H1 (cell line): ENCODE data around the gene DAP. TPM values are rescaled to one million over a fixed set of nuclear protein-coding genes. Genes with fewer than 3 reads are reported as not detected.

Experiments
- CTCF ChIA-PET: fragments of 300-600 bp; sonication (Branson Sonifier 250); formaldehyde crosslinking; loops from one replicate; lab custom pipeline; 2021; ENCODE audit not compliant: partially characterized antibody; lab: Charles Lee
- POLR2A ChIA-PET: fragments of 300-600 bp; sonication (Branson Sonifier 250); formaldehyde crosslinking; loops from one replicate; lab custom pipeline; 2021; ENCODE audit warnings: inconsistent platforms; ENCODE audit not compliant: partially characterized antibody; lab: Charles Lee
- DNase-seq, 2 experiments: peaks; one replicate each; pipeline versions ENCODE4 v3.0.0 to v3.0.0-alpha.2; 2010 to 2022; ENCODE audit warnings: low spot score in 2 of 2, low read depth in 1 of 2, mixed read lengths in 1 of 2
- FAIRE-seq: peaks from 2 replicates; lab custom pipeline; 2011; peaks lifted over from hg19 to GRCh38; lab: Jason Lieb, UNC
- H2AFZ ChIP-seq: 2 replicates; pipeline ENCODE4 v1.8.1; 2012; ENCODE audit warnings: low read length, inconsistent platforms
- H2AK5ac ChIP-seq: 2 replicates; pipeline ENCODE4 v1.6.1; 2013; ENCODE audit warnings: low read depth, low read length
- H2BK120ac ChIP-seq: replicated peaks from 2 replicates; pipeline ENCODE3; 2013; ENCODE audit warnings: low read depth, low read length, inconsistent platforms
- H2BK12ac ChIP-seq: 2 replicates; pipeline ENCODE4 v1.6.1; 2013; ENCODE audit warnings: low read depth, low read length
- H2BK15ac ChIP-seq: 2 replicates; pipeline ENCODE4 v1.6.1; 2013; ENCODE audit warnings: low read length
- H2BK20ac ChIP-seq: 2 replicates; pipeline ENCODE4 v1.6.1; 2013; ENCODE audit warnings: low read length
- H2BK5ac ChIP-seq: 2 replicates; pipeline ENCODE4 v1.6.1; 2013; ENCODE audit warnings: low read depth, low read length
- H3K14ac ChIP-seq: 2 replicates; pipeline ENCODE4 v1.6.1; 2013; ENCODE audit warnings: inconsistent platforms; ENCODE audit not compliant: insufficient read length
- H3K18ac ChIP-seq: 2 replicates; pipeline ENCODE4 v1.6.1; 2013; ENCODE audit warnings: low read length; ENCODE audit errors: extremely low read depth
- H3K23ac ChIP-seq: 2 replicates; pipeline ENCODE4 v1.6.1; 2013; ENCODE audit warnings: inconsistent platforms; ENCODE audit not compliant: insufficient read length
- H3K23me2 ChIP-seq: 2 replicates; pipeline ENCODE4 v1.6.1; 2013; ENCODE audit warnings: low read depth, low read length
- H3K27ac ChIP-seq: 2 replicates; pipeline ENCODE4 v1.6.1; 2011; ENCODE audit warnings: low read depth, low read length, inconsistent platforms
- H3K27me3 ChIP-seq, 4 experiments: replicated peaks in 1 of 4; 1 replicate in 1 of 4; 2 replicates in 3 of 4; pipeline versions ENCODE4 v1.6.1 to v1.8.1; 2011 to 2013; ENCODE audit warnings: low read length in 3 of 4, mild to moderate bottlenecking in 3 of 4, inconsistent platforms in 2 of 4, mixed read lengths in 2 of 4, moderate library complexity in 1 of 4; ENCODE audit not compliant: control insufficient read depth in 3 of 4, insufficient read depth in 3 of 4; ENCODE audit errors: extremely low read depth in 1 of 4
- H3K36me3 ChIP-seq, 4 experiments: 2 replicates each; pipeline versions ENCODE4 v1.6.1 to v1.8.1; 2011 to 2013; ENCODE audit warnings: mild to moderate bottlenecking in 4 of 4, low read length in 3 of 4, moderate library complexity in 2 of 4, control low read depth in 1 of 4, inconsistent platforms in 1 of 4; ENCODE audit not compliant: insufficient read depth in 4 of 4, control insufficient read depth in 2 of 4
- H3K4ac ChIP-seq: replicated peaks from 2 replicates; pipeline ENCODE3; 2013; ENCODE audit warnings: low read length, low read depth, mixed read lengths, inconsistent platforms; ENCODE audit not compliant: insufficient read length
- H3K4me1 ChIP-seq, 4 experiments: replicated peaks in 1 of 4; 1 replicate in 1 of 4; 2 replicates in 3 of 4; pipeline versions ENCODE4 v1.6.1 to v1.8.1; 2011 to 2013; ENCODE audit warnings: low read length in 3 of 4, inconsistent platforms in 2 of 4, mixed read lengths in 1 of 4; ENCODE audit not compliant: insufficient read depth in 4 of 4, control insufficient read depth in 3 of 4
- H3K4me2 ChIP-seq, 2 experiments: 2 replicates each; pipeline versions ENCODE4 v1.6.1 to v1.8.1; 2011 to 2013; ENCODE audit warnings: low read depth in 2 of 2, low read length in 2 of 2, control low read depth in 1 of 2, inconsistent platforms in 1 of 2, mild to moderate bottlenecking in 1 of 2; ENCODE audit not compliant: insufficient read depth in 1 of 2
- H3K4me3 ChIP-seq, 4 experiments: fragments of 200-600, 300-600 bp in 1 of 4; sonication (generic), shearing (Covaris generic), sonication (Bioruptor Twin) in 1 of 4; 2 replicates each; pipeline versions ENCODE4 v1.5.1 to v1.8.1; 2011 to 2016; ENCODE audit warnings: low read length in 4 of 4, low read depth in 3 of 4, control low read depth in 2 of 4, inconsistent platforms in 2 of 4, mild to moderate bottlenecking in 2 of 4, mixed read lengths in 1 of 4, moderate library complexity in 1 of 4; ENCODE audit not compliant: insufficient read depth in 2 of 4; ENCODE audit errors: extremely low read depth in 1 of 4
- H3K56ac ChIP-seq: replicated peaks from 2 replicates; pipeline ENCODE3; 2013; ENCODE audit warnings: low read depth, mild to moderate bottlenecking, mixed read lengths, low read length, inconsistent platforms; ENCODE audit not compliant: insufficient read length
- H3K79me1 ChIP-seq: 2 replicates; pipeline ENCODE4 v1.6.1; 2013; ENCODE audit warnings: low read depth, low read length, control low read depth
- H3K79me2 ChIP-seq, 2 experiments: 2 replicates each; pipeline versions ENCODE4 v1.6.1 to v1.8.1; 2012 to 2013; ENCODE audit warnings: low read length in 2 of 2, mild to moderate bottlenecking in 2 of 2, inconsistent platforms in 1 of 2; ENCODE audit not compliant: insufficient read depth in 2 of 2, control insufficient read depth in 1 of 2
- H3K9ac ChIP-seq, 4 experiments: replicated peaks in 1 of 4; 1 replicate in 1 of 4; 2 replicates in 3 of 4; pipeline versions ENCODE4 v1.6.1 to v1.8.1; 2011 to 2013; ENCODE audit warnings: low read depth in 3 of 4, low read length in 3 of 4, control low read depth in 2 of 4, mild to moderate bottlenecking in 2 of 4, moderate library complexity in 2 of 4, inconsistent platforms in 1 of 4; ENCODE audit errors: extremely low read depth in 1 of 4
- H3K9me3 ChIP-seq, 2 experiments: 2 replicates each; pipeline versions ENCODE4 v1.6.1 to v1.8.1; 2012 to 2013; ENCODE audit warnings: mild to moderate bottlenecking in 2 of 2, moderate library complexity in 2 of 2, control low read depth in 1 of 2, inconsistent platforms in 1 of 2, low read depth in 1 of 2, low read length in 1 of 2, mixed read lengths in 1 of 2; ENCODE audit not compliant: insufficient read depth in 2 of 2
- H4K20me1 ChIP-seq, 2 experiments: replicated peaks in 1 of 2; 2 replicates each; pipeline versions ENCODE3 to v1.8.1; 2011 to 2013; ENCODE audit warnings: inconsistent platforms in 2 of 2, low read length in 2 of 2, mild to moderate bottlenecking in 1 of 2; ENCODE audit not compliant: insufficient read depth in 2 of 2, control insufficient read depth in 1 of 2
- H4K5ac ChIP-seq: 2 replicates; pipeline ENCODE4 v1.6.1; 2013; ENCODE audit warnings: low read length, low read depth, mixed read lengths, inconsistent platforms; ENCODE audit not compliant: insufficient read length
- H4K8ac ChIP-seq: 2 replicates; pipeline ENCODE4 v1.8.0; 2013; ENCODE audit warnings: mild to moderate bottlenecking, moderate library complexity, low read length, inconsistent platforms; ENCODE audit not compliant: insufficient read depth; ENCODE audit errors: extremely low read depth
- H4K91ac ChIP-seq: replicated peaks from 2 replicates; pipeline ENCODE3; 2013; ENCODE audit warnings: low read length, mixed read lengths, inconsistent platforms; ENCODE audit not compliant: insufficient read length
- BRCA1 ChIP-seq: IDR thresholded peaks from 2 replicates; pipeline ENCODE4 v1.6.1; 2012; ENCODE audit warnings: low read depth, low read length, improper control_type of control experiment
- CBX5 ChIP-seq: fragments of 300-800, 300-1000 bp; sonication (generic); IDR thresholded peaks from 2 replicates; pipeline ENCODE4 v1.7.1; 2016; ENCODE audit warnings: antibody characterized with exemption, low read length, low read depth
- CTBP2 ChIP-seq: IDR thresholded peaks from 2 replicates; pipeline ENCODE4 v1.7.0; 2011; ENCODE audit warnings: borderline replicate concordance, mild to moderate bottlenecking, moderate library complexity, mixed read lengths, low read length; ENCODE audit not compliant: insufficient read depth, insufficient read length
- EP300 ChIP-seq, 2 experiments: IDR thresholded peaks; 1 replicate in 1 of 2; 2 replicates in 1 of 2; pipeline ENCODE4 v1.6.1; 2011 to 2012; ENCODE audit warnings: low read depth in 2 of 2, low read length in 2 of 2, mild to moderate bottlenecking in 2 of 2, borderline replicate concordance in 1 of 2, inconsistent platforms in 1 of 2, moderate library complexity in 1 of 2
- EZH2 ChIP-seq: fragments of 200-600 bp; sonication (generic); IDR thresholded peaks from 2 replicates; pipeline ENCODE4 v1.7.1; 2012; ENCODE audit warnings: low read depth, mild to moderate bottlenecking, moderate library complexity, low read length, inconsistent platforms; ENCODE audit not compliant: severe bottlenecking
- HDAC2 ChIP-seq, 2 experiments: fragments of 300-600 bp in 1 of 2; sonication (generic) in 1 of 2; IDR thresholded peaks; 2 replicates each; pipeline ENCODE4 v1.6.1; 2011 to 2012; ENCODE audit warnings: low read depth in 2 of 2, low read length in 2 of 2, mild to moderate bottlenecking in 2 of 2, moderate library complexity in 2 of 2, borderline replicate concordance in 1 of 2, inconsistent platforms in 1 of 2
- HDAC6 ChIP-seq: IDR thresholded peaks from one replicate; pipeline ENCODE4 v1.7.1; 2012; ENCODE audit warnings: low read depth, mild to moderate bottlenecking, inconsistent platforms, low read length, moderate library complexity
- POLR2A ChIP-seq, 2 experiments: IDR thresholded peaks; 1 replicate in 1 of 2; 2 replicates in 1 of 2; pipeline ENCODE4 v1.6.1; 2011; ENCODE audit warnings: low read depth in 2 of 2, low read length in 2 of 2, mild to moderate bottlenecking in 2 of 2; ENCODE audit errors: control extremely low read depth in 1 of 2
- RBBP5 ChIP-seq: IDR thresholded peaks from 2 replicates; pipeline ENCODE4 v1.7.1; 2012; ENCODE audit warnings: low read depth, mild to moderate bottlenecking, inconsistent platforms, low read length, moderate library complexity, borderline replicate concordance
- SRF ChIP-seq: IDR thresholded peaks from 2 replicates; pipeline ENCODE4 v1.6.1; 2011; ENCODE audit warnings: mild to moderate bottlenecking, low read depth, low read length, moderate library complexity
- TCF12 ChIP-seq: IDR thresholded peaks from 2 replicates; pipeline ENCODE4 v1.6.1; 2011; ENCODE audit warnings: low read depth, mild to moderate bottlenecking, low read length
- ZNF274 ChIP-seq: IDR thresholded peaks from 2 replicates; pipeline ENCODE4 v1.7.0; 2012; ENCODE audit warnings: low read length, borderline replicate concordance; ENCODE audit errors: extremely low read depth
- whole genome bisulfite sequencing, 2 experiments: shearing (Covaris generic) in 1 of 2; methylation state at CpG; one replicate each; pipeline versions ENCODE4 v1.1.6 to v1.1.7; 2013 to 2015; ENCODE audit warnings: low lambda C conversion rate in 2 of 2, mixed read lengths in 2 of 2, inconsistent platforms in 1 of 2, low coverage in 1 of 2, missing lambda C conversion rate in 1 of 2; ENCODE audit not compliant: insufficient replicate concordance in 2 of 2, insufficient coverage in 1 of 2, insufficient read length in 1 of 2; ENCODE audit errors: extremely low coverage in 1 of 2, missing lambda C conversion rate in 1 of 2; 5-methylcytosine and 5-hydroxymethylcytosine counted together
- polyA plus RNA-seq, 7 experiments: library from polyadenylated mRNA; depleted of rRNA in 3 of 7; stranded (reverse) in 5 of 7; unstranded in 2 of 7; fragments of >200 nt in 5 of 7; fragments of 200-250 nt in 2 of 7; gene quantifications; 1 replicate in 5 of 7; 2 replicates in 1 of 7; 4 replicates in 1 of 7; pipeline versions ENCODE4 v1.2.1 to v1.2.3, GENCODE V29; 2011 to 2013; ENCODE audit warnings: missing spikeins in 2 of 7, mixed read lengths in 2 of 7
- total RNA-seq: library from RNA; stranded (reverse); fragmentation: NEBNext Ultra II Directional; extraction: Animal tissue kit (Norgen Biotek cat#: 25700); gene quantifications from 2 replicates; pipeline ENCODE4 v1.2.1, GENCODE V29; 2021

The DAP gene
- total and polyA plus RNA-seq, 2 of the 8 experiments (the other 6 are each of a cell fraction or from before 2014, with no cell fraction given), result 26.2 to 44.4 TPM

- no peaks in the 10 kb centered on the region for H3K79me2 ChIP-seq
- H3K56ac ChIP-seq, result no peak overlapping the region
- H3K18ac ChIP-seq, result no peak overlapping the region
- no peaks in the 10 kb centered on the region for H3K27me3 ChIP-seq
- no peaks in the 10 kb centered on the region for H3K79me1 ChIP-seq
- no peak for TF ChIP-seq CBX5
- TF ChIP-seq CTBP2, result no peak
- no peak for TF ChIP-seq RBBP5
- TF ChIP-seq ZNF274, result no peak
- no peak for TF ChIP-seq TCF12
- no peak for TF ChIP-seq HDAC2 (IDR thresholded peaks at IDR 0.05; ENCODE audit: borderline replicate concordance in 1 of 2, low read depth in 2 of 2, low read length in 2 of 2)
- TF ChIP-seq POLR2A (IDR thresholded peaks at IDR 0.05; ENCODE audit: control extremely low read depth in 1 of 2, low read depth in 2 of 2, low read length in 2 of 2), result no peak
- TF ChIP-seq HDAC6, result no peak
- TF ChIP-seq EZH2, result no peak
- no peak for TF ChIP-seq SRF
- no peak for TF ChIP-seq BRCA1
- TF ChIP-seq EP300 (IDR thresholded peaks at IDR 0.05; ENCODE audit: borderline replicate concordance in 1 of 2, low read depth in 2 of 2, low read length in 2 of 2), result no peak
- H3K36me3 ChIP-seq, result no peaks in the 10 kb centered on the region
- no peak overlapping the region for H2BK5ac ChIP-seq
- no peak overlapping the region for H3K4me2 ChIP-seq
- no peaks in the 10 kb centered on the region; the same call in 1 of the 2 replicates for H3K23me2 ChIP-seq
- no peak overlapping the region for H2BK120ac ChIP-seq
- H3K4ac ChIP-seq, result no peak overlapping the region
- CTCF ChIA-PET, result interaction anchor here (1.1 to 1.4 kb wide), 2 partner anchors 20 to 99 kb away, joined by 3 to 5 read pairs; no protein-coding TSS in a partner anchor
- no peak overlapping the region for H3K27ac ChIP-seq
- POLR2A ChIA-PET, result no interaction called here
- H4K5ac ChIP-seq, result no peak overlapping the region
- H4K91ac ChIP-seq, result no peak overlapping the region
- H3K4me3 ChIP-seq, result no peak overlapping the region
- no peaks in the 10 kb centered on the region; a peak in 2 of 7 replicates for H3K4me1 ChIP-seq
- no peak overlapping the region for H2AK5ac ChIP-seq
- no peak overlapping the region for H3K9ac ChIP-seq
- no peak overlapping the region for H2BK20ac ChIP-seq
- peaks cover 0 to 5% of the 10 kb centered on the region in 2 experiments; a peak in 1 of 4 replicates for H3K9me3 ChIP-seq
- no peak overlapping the region for H4K8ac ChIP-seq
- 89% methylated on average over 3 of the region's 3 CpGs; no CpG with 5 or more reads in 1 of the 2 experiments for WGBS, 2 experiments
- H2BK12ac ChIP-seq, result no peak overlapping the region
- FAIRE-seq (no peak), DNase-seq (no peak)
- no peak overlapping the region for H2BK15ac ChIP-seq
- no peak overlapping the region for H3K14ac ChIP-seq
- no peaks in the 10 kb centered on the region for H4K20me1 ChIP-seq
- no peak overlapping the region for H3K23ac ChIP-seq
- no peak overlapping the region for H2AFZ ChIP-seq
These were observed 39.8 kb upstream of the DAP start for GRCh38 chr5:10800852-10801251.
